Sigmoid colon (tissue), 4 donors: ENCODE results near the gene CHID1.

ENCODE experiments used
- EP300 ChIP-seq, 4 donors: sonication (generic); formaldehyde crosslinking; IDR thresholded peaks; one replicate each; pipeline ENCODE4 v1.6.1; 2017; ENCODE audit warnings: antibody characterized with exemption in 4 of 4
- POLR2A ChIP-seq, 2 donors: fragments of 450-650 bp; IDR thresholded peaks; one replicate each; pipeline ENCODE4 v1.6.1; 2016; ENCODE audit warnings: antibody characterized with exemption in 2 of 2, mild to moderate bottlenecking in 2 of 2, moderate library complexity in 2 of 2
- POLR2AphosphoS5 ChIP-seq, 4 donors: sonication (generic); formaldehyde crosslinking; IDR thresholded peaks; one replicate each; pipeline ENCODE4 v1.6.1; 2017; ENCODE audit warnings: antibody characterized with exemption in 4 of 4
- TF ChIP-seq, protein P1 (sequence below), 4 experiments: fragments of 450-650 bp in 3 of 4; fragments of 200-600 bp in 1 of 4; IDR thresholded peaks; one replicate each; pipeline ENCODE4 v1.5.1; 2016 to 2019; ENCODE audit warnings: antibody characterized with exemption in 4 of 4, mild to moderate bottlenecking in 3 of 4, moderate library complexity in 2 of 4

DNA sequence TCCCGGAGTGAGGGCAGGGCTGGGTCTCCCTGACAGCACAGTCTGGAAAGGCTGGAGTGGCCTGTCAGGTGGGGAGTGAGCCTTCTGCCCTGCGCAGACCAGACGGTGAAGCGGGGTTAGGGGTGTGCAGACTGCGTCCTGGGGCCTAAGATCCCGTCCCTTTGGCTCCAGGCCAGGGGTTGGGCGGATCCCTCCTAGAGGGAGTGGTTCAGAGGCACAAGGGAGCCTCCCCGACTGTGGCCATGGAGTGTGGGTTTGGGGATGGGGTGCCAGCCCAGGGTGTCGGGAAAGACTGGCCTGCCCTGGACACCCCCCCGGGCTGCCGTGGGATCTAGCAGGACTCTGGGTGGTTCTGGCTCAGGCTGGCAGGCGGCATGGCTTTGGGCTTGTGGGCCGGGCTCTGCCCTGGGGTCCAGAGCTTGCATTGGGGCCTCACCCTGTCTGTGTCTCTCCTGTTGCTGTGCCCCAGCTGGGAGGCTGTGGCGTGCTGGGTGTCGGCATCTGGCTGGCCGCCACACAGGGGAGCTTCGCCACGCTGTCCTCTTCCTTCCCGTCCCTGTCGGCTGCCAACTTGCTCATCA lies 48.4 kb downstream of the CHID1 start:
- TF ChIP-seq POLR2A (IDR thresholded peaks at IDR 0.05) (no peak), EP300 (IDR thresholded peaks at IDR 0.05) (no peak), POLR2AphosphoS5 (IDR thresholded peaks at IDR 0.05) (no peak)
- TF ChIP-seq, protein P1, sequence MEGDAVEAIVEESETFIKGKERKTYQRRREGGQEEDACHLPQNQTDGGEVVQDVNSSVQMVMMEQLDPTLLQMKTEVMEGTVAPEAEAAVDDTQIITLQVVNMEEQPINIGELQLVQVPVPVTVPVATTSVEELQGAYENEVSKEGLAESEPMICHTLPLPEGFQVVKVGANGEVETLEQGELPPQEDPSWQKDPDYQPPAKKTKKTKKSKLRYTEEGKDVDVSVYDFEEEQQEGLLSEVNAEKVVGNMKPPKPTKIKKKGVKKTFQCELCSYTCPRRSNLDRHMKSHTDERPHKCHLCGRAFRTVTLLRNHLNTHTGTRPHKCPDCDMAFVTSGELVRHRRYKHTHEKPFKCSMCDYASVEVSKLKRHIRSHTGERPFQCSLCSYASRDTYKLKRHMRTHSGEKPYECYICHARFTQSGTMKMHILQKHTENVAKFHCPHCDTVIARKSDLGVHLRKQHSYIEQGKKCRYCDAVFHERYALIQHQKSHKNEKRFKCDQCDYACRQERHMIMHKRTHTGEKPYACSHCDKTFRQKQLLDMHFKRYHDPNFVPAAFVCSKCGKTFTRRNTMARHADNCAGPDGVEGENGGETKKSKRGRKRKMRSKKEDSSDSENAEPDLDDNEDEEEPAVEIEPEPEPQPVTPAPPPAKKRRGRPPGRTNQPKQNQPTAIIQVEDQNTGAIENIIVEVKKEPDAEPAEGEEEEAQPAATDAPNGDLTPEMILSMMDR (IDR thresholded peaks at IDR 0.05) = no peak
